ENCODE data around the gene ZNF598.

The ZNF598 gene

DNA sequence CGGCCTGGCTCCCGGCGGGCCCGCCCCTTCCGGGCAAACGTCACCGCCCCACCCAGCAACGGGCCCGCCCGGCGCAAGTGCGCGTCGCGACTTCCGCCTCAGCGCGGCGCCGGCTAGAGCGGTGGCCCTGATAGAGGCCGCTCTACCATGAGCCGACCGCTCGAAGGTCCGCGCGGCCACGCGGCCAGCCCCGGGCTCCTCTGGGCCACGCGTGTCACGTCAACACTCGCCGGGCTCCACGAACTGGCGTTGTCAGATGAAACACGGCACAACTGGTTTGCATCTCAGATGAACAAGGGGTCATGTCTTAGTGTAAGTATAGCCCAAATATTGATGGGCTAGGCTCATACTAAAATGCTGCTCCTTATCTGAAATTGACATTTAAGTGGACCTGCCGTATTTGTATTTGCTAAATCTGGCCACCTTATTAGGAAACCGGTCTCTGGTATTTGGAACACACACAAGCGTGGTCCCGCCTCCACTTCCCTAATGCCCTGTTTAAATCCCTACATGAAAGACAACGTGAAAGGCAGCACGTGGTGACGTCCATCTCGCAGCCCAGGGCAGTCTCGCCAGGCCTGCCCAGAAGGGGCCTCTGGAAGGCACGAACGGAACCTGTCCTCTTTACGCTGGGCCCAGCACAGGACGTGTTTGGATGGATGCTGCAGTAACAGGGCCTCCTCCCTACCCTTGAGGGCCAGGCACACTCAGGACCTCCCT is at the start of gene ZNF598:
Gene ZNF598 (minus strand): TSS at position 31 of the 720 bp plus-strand sequence.
- peak; percentile 66 to 68 for DNase-seq (ENCODE audit: low read depth in 2 of 2)

DNA sequence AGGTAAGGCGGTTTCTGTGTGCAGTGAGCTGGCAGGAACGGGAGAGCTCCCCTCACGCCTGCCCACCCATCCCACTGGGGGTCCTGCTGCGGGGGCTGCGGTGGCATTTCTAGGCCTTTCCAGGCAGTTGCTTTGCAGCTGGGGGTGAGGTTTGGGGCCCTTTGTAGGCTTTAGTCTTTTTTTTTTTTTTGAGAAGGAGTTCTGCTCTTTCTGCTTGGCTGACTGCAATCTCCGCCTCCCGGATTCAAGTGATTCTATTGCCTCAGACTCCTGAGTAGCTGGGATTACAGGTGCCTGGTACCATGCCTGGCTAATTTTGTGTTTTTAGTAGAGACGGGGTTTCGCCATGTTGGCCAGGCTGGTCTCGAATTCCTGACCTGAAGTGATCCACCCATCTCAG is 49.3 kb upstream of the ZNF598 start:
- no peak for DNase-seq (ENCODE audit: low read depth in 2 of 2)

DNA sequence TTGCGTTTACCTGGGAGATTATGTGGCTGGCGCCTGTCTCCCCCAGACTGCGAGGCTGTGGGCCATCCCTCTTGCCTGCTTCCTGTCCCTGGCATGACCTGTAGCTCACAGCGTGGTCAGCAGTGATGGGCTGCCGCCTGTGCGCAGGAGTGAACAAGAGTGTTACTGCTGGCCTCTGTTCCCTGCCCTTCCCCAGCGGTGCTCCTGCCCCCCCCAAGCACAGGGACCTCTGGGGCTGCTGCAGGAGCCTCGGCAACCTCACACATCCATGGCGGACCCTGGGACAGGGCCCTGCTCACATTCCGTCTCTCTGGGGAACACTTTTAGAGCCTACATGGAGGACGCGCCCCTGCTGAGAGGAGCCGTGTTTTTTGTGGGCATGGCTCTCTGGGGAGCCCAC is 48.8 kb upstream of the ZNF598 start:
- no peak for DNase-seq (ENCODE audit: low read depth in 2 of 2)

DNA sequence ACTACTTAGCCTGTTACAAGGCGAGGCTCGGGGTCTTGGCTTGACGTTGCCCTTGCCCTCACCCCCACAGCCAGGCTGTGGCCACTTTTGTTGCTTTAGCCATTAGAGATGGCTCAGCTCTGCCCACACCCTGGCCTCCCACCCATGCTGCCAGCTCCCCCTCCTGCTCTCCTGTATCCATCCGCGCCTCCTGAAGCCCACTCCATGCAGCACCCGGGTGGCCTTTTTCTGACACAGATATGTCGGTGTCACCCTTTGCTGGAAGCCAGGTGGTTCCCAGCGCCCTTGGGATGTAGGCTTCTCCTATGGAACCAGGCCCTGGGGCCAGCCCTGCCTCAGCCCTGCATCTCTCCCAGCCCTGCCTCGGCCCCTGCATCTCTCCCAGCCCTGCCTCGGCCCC is 47.8 kb upstream of the ZNF598 start:
- no peak for DNase-seq (ENCODE audit: low read depth in 2 of 2)

DNA sequence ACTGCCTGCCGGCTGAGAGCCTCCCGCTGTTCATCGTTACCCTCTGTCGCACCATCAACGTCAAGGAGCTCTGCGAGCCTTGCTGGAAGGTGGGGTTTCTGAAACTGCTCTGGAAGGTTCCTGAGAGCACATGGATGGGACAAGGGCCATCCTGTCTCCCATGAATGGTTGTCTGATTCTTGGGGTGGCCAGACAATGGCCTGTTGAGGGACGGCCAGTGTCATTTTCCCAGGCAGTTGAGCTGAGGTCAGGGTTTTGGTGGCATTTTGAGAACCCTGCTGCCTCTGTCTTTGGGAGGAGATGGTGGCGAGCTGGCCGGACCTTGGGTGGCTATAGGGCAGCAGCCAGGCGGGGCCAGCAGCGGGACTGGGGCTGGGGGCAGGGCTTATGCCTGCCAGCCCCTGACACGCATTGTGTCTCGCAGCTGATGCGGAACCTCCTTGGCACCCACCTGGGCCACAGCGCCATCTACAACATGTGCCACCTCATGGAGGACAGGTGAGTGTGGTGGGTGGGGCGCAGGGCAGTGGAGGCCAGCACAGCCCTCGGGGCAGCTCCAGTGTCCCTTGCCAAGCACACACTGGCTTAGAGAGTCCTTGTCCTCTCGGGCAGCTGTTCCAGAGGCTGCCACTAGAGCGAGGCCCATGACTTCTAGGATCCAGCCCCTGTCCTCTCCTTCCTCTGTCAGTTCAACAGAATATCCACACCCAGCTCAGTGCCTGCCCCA is 47.2 kb upstream of the ZNF598 start:
- DNase-seq (ENCODE audit: low read depth in 2 of 2) = no peak

DNA sequence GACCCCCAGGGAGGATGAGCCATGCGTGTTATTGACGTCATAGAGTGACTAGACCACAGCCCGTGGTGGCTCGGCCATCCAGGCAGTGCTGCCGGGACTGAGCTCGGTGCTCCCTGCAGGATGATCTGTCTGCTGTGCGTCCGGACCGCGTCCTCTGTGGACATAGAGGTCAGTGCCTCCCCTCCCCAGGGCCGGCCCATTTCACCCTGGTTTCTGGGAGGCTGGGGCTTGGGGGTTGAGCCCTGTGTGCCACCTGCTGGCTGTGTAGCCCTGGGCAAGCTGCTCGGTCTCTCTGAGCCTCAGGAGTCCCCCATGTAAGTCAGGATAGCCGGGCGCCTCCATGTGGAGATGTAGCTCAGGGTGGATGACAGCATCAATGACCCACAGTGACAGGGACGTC is 46.5 kb upstream of the ZNF598 start:
- DNase-seq (ENCODE audit: low read depth in 2 of 2) = no peak

DNA sequence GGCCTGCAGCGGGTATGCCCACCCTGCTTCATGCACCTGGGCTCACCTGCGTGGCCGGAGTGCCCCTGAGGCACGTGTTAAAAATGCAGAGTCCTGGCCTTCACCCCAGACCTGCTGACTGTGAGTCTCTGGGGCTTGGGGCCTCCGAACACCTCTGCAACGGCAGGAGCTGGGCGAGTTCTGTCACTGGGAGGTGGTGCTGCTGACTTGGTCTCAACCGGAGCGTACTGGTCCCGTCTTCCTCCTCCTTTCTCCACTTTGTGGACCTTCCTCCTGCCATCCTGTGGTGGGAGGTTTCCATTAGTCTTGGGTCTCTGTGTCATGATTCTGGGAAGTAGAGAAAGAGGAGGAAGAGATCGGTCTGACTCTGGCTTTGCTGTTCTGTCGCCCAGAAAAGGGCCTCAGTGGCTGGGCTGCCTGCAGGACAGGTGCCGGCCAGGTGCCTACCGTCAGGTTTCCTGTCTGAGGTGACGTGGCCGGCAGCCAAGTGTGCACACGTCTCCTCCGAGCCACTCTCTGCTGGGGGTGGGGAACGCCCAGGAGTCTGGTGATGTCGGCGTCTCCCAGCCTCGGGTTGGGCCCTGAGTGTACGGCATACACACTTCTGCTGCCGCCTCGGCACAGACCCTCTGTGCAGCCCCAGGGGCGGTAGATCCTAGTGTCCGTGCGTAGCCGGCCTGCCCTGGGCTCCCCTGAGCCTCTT is 45.1 kb upstream of the ZNF598 start:
- no peak for DNase-seq (ENCODE audit: low read depth in 2 of 2)

DNA sequence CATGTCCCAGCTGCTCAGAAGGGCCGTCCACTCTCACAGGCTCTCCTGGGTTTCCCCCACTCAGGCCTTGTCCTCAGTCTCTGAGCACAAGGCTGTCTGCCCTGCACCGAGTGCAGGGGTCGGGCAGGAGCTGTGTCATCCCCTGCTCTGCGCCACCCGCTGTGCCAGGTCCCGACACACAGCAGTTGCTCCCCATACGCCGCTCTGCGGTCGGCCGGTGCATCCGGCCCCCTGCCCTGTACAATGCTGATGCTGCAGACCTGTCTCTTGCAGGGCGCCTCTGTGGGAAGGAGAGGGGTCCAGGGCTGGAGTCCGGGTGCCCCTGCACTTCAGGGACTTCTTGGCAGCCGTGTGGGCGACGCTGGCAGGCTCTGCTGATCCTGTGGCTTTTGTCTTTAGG is 44.3 kb upstream of the ZNF598 start:
- DNase-seq (ENCODE audit: low read depth in 2 of 2) = no peak

DNA sequence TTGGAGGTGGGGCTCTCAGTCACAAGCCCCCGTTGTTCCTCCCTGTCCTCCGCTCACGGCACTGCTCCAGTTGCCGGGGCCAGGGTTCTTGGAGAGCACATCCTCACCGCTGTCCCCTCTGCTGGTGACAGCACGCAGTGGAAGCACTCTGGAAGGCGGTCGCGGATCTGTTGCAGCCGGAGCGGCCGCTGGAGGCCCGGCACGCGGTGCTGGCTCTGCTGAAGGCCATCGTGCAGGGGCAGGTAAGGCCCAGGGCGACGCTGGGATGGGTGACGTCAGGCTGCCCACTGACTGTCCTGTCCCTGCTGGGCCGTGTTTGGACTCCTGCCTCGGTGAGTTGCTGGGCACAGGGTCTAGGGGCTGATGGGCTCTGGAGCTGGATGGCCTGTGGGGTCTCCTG is 43.6 kb upstream of the ZNF598 start:
- no peak for DNase-seq (ENCODE audit: low read depth in 2 of 2)

DNA sequence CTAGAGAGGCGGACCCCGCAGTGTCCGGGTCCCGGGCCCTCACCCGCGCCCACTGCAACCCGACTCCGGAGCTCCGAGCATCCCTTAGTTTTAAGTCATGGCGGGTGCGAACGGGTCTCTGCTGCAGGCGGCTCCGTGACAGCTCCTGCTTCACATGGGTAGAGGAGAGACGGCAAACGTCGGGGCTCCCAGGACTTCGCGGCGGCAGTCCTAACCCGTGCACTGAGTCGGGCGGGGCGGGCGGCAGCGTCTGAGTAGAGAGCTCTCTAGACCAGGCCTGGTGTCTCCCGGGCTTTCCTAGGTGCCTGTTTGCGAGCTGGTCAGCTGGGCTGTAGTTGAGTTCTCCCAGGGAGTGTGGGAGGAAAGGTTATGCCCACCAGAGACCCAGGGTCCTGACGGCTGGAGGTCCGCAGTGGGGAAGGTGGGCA is 38.5 kb upstream of the ZNF598 start:
- DNase-seq (ENCODE audit: low read depth in 2 of 2) = no peak

DNA sequence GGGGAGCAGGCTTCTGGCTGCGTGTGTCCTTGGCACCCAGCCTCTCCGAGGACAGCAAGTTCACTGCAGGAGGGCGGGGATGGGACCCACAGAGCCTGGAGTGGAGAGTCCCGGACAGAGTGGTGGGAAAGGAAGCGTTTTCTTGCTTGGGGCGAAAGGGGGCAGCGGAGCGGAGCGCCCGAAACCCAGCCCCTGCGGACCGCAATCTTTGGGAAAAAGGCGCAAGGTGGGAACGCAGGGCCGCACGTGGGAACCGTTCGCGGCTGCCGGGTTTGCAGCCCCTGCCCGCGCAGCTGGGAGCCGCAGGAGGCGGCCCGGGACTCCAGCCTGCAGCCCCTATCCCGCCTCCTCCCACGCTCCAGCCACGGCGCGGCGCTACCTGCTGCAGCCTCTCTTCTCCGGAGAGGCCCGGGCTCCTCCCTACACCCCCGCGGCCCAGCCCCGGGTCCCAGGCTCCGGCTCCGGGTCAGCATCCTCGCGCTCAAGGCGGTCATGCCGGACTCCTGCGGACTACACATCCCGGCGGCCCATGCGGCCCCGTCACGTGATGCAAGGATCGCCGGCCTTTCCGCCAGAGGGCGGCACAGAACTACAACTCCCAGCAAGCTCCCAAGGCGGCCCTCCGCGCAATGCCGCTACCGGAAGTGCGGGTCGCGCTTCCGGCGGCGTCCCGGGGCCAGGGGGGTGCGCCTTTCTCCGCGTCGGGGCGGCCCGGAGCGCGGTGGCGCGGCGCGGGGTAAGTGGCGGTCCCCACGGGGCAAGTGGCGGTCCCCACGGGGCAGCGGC is 37.9 kb upstream of the ZNF598 start, which contains the start of the genes NTHL1 and TSC2:
Gene NTHL1 (minus strand): TSS at position 505 of the 786 bp plus-strand sequence. CDS start 11 bp downstream, at position 494.
Gene TSC2 (plus strand): TSS at position 656 of the 786 bp plus-strand sequence. CDS start 631 bp downstream, outside the sequence.
- peak; percentile 77 to 79 for DNase-seq (ENCODE audit: low read depth in 2 of 2)

DNA sequence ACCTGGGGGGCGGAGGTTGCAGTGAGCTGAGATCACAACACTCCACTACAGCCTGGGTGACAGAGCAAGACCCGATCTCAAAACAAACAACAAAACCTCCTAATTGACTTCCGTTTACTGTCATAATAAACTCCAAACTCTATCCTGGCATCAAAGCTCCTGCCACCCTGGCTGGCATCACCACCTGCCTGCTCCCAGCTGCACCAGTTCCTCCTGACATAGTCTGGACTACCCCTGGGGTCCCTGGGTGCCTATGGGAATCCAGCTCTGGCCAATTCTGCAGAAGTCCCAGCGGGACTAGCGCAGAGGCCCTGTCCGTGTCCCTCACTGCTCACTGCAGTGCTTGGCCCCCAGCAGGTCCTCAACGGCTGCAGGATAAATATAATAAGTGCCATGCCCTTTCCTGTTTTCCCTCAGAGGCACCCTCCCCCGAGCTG is 37.3 kb upstream of the ZNF598 start:
- DNase-seq (ENCODE audit: low read depth in 2 of 2) = no peak

DNA sequence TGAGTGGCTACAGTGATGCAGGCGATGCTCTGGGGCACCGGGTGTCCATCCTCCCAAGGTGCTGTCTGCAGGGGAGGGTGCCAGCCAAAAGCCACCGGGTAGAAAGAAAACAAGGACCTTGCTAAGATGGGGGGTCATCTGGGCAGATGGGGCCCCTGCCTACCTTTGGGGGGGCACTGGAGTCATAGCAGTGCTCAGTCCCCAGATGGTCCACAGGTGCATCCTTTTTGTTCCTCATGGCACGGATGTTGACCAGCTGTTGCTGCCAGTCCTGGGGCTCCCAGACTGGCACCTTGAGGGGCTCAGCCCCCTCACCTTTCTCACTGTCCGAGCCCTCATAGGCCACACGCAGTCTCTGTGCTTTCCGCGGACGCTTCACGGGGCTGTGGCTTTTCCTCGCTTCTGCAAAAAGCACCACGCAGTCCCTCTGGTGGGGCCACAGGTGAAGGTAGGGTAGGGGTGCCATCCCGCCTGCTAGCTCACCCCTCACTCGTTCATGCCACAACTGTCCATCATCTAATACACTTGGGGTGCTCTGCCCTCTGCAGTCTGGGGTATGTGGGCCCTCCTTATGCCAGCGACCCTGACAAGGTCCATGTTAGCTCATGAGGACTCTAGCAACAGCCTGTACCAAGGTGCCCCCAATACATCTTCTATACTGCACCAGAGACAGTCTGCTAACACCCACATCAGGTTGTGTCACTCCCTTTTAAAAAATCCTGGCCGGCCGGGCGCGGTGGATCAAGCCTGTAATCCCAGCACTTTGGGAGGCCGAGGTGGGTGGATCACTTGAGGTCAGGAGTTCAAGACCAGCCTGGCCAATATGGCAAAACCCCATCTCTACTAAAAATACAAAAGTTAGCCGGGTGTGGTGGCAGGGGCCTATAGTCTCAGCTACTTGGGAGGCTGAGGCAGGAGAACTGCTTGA is 36.6 kb upstream of the ZNF598 start:
- no peak for DNase-seq (ENCODE audit: low read depth in 2 of 2)

DNA sequence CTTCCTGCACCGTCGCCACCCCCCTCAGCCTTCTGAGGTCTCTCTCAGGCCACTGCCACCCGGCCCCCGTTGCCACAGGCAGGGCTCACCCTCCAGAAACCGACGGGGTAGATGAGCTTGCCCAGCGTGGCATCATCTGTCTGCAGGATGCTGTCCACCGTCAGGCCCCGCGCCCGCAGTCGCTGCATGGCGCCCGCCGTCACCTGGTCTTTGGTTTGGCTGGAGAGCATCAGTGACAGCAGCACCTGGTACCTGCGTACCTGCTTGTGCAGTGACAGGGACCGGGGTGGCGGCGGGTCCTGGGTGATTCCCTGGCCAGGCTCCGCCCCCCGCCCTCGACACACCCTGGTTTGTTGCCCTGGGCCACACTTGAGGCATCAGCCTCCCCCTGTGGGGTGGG is 34.9 kb upstream of the ZNF598 start:
- no peak for DNase-seq (ENCODE audit: low read depth in 2 of 2)

DNA sequence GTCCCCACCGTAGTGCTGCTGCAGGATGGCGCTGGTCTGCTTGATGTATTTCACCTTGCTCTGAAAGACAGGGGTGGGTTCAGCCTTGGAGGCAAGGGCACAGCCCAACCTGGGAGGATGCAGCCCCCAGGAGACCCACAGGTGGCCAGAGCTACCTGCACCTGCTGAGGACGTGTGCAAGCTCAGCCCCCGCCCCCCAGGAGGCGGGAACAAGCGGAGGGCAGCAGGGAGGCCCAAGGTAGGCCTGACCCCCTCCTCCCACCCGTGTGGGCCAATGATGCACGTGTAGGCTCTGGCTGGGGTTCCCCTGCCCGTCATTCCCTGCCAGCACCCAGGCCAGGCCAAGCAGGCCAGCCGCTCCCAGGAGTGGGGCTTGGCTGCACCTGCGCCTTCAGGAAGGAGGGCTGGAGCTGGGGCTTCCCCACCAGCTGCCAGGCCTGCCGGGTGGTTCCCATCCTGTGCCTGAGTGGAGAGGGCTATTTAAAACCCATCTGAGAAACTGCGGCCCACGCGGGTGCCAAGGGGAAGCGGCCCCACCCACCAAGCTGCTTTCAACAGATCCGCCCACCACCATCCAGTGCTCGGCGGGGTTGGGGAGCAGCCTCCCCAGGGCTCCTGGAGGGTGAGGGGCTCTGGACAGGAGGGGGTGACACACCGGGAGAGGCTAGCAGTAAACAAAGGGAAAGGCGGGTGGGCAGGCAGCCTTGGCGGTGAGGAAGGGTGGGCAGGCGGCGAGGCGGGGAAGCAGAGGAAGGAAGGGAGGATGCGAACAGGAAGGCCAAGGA is 34.2 kb upstream of the ZNF598 start:
- no peak for DNase-seq (ENCODE audit: low read depth in 2 of 2)

DNA sequence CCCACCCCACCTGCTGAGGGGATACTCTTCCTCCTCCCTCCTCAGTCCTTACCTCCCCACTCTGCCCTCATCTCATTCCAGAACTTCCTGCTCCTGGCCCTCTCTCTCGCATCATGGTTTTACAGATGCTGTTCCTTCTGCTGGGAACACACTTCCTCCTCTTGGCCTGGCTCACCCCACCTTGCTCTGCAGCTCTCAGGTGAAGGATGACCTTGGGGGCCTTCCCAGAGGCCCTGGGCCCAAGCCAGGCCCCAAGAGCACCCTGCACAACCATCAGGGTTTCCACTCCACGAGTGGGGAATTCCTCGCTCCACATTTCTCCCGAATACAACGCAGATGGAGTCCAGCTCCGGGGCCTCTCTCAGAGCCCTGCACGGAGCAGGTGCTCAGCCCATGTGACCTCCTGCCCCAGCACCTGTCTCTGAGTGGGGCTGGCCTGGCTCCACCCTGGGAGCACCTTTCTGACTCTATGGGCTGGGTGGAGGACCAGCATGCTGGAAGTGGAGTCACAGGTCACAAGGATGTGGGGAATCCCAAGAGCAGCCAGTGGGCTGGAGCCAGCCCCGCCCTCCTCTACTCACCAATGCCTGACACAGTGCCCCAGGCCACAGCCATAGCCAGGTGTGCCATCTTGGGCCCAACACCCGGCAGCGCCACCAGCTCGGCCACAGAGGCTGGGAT is 33.5 kb upstream of the ZNF598 start:
- no peak for DNase-seq (ENCODE audit: low read depth in 2 of 2)

DNA sequence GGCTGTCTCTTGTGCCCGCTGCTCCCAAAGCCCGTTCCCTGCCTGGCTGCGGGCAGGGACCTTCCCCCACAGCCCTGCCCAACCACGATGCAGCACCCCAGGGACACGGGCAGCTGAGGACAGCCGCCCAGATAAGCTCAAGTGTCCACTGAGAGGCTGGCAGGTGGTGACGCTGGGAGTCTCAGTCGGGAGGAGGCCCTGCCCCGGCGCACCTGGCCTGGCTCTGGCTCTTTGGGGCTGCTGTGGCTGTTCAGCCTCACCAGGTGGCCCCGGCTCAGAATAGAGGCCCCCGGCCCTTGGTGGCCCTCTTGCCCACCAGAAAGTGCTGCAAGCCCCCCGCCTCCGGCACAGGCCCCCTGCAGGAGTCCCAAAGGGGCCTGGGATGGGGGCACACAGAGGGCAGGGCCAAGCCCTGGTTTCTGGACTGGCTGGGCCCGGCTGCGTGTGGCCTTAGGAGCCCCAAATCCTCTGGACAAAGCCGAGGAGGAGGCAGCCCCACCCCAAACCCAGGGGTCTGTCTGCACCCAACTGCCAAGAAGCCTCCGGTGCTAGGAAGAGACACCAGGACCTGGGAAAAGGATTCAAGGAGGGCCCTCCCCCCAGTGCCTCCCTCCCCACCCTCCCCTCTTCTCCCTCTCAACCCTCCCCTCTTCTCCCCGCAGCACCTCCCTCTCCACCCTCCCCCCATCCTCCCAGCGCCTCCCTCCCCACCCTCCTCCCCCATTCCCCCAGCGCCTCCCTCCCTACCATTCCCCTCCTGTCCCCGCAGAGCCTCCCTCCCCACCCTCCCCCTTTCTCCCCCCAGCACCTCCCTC is 32.8 kb upstream of the ZNF598 start:
- DNase-seq (ENCODE audit: low read depth in 2 of 2) = no peak

DNA sequence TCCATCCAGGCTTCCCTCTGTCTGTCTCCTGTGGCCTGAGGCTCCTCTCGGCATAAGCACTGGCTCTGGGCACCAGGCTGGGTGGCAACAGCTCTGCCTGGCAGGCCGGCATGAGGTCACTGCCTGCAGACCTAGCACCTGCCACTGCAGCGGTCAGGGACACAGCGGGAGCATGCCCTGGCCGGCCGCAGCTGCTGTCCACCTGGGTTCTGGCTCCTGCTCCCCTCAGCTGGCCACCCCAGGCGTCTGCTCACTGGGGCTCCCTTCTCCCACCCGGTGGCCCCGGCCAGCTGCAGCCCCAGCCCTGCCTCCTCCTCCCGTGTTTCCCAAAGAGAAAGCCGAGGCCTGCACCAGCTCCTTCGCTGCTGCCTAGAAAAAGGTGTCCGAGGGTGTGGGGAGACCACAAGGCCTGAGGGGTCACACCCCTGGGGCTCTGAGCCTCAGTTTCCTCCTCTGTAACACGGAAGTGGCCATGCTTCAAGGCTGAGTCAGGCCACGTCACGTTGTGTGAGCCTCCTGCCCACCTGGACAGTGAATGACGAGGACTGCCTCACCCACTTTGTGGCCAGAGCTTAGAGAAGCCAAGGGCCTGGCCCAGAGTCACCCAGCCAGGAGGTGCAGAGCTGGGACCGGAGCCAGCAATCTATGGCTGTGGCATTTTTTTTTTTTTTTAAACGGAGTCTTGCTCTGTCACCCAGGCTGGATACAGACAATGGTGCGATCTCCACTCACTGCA is 31.3 kb upstream of the ZNF598 start:
- no peak for DNase-seq (ENCODE audit: low read depth in 2 of 2)

Data from fibroblast of skin of left biceps (primary cell).